HCT116 (cell line): ENCODE data around the gene SLC15A5. TPM values are rescaled to one million over a fixed set of nuclear protein-coding genes. Genes with fewer than 3 reads are reported as not detected.

ENCODE experiments used
- ATAC-seq: fragments of 200-7000 bp; cut with Tn5 transposase; 2 replicates; pipeline ENCODE4 v1.9.1; 2020; ENCODE audit warnings: mild to moderate bottlenecking, moderate library complexity
- BruUV-seq: library from RNA; stranded (reverse); fragments of 400-500 nt; replicated peaks from 2 replicates; lab custom pipeline; 2021; lab: Mats Ljungman, UMichigan
- CTCF ChIA-PET: fragments of 300-600 bp; sonication (Branson Sonifier 250); formaldehyde crosslinking; loops from one replicate; lab custom pipeline; 2021; ENCODE audit warnings: antibody characterized with exemption; lab: Charles Lee
- POLR2A ChIA-PET: fragments of 300-600, 350-600 bp; sonication (Branson Sonifier 250); formaldehyde crosslinking; loops from one replicate; lab custom pipeline; 2021; ENCODE audit warnings: antibody characterized with exemption; lab: Charles Lee
- RAD21 ChIA-PET, 2 experiments: fragments of 300-600 bp; sonication (Branson Sonifier 250); formaldehyde crosslinking; loops; one replicate each; lab custom pipeline; 2023; ENCODE audit warnings: low total read pairs in 2 of 2; ENCODE audit not compliant: uncharacterized antibody in 2 of 2, unreplicated experiment in 2 of 2, low non-redundant PET in 1 of 2; lab: Charles Lee
- DNase-seq: peaks from one replicate; pipeline ENCODE4 v3.0.0-alpha.2; 2010; ENCODE audit warnings: low read depth, low spot score
- H2AFZ ChIP-seq: fragments of 200-600 bp; shearing (Covaris generic), sonication (generic); 2 replicates; pipeline ENCODE4 v1.6.1; 2017; ENCODE audit warnings: low read depth, mixed run types, mixed read lengths, antibody characterized with exemption, low read length; ENCODE audit not compliant: poor library complexity, severe bottlenecking
- H3K27ac ChIP-seq: 2 replicates; pipeline ENCODE4 v1.5.1; 2012; ENCODE audit warnings: low read depth, low read length
- H3K27me3 ChIP-seq: fragments of 200-600 bp; sonication (generic); 2 replicates; pipeline ENCODE4 v1.6.1; 2016; ENCODE audit warnings: mixed run types, low read length, mixed read lengths; ENCODE audit not compliant: insufficient read depth
- H3K36me3 ChIP-seq, 2 experiments: fragments of 200-500 bp in 1 of 2; fragments of 200-600 bp in 1 of 2; sonication (Bioruptor generic) in 1 of 2; sonication (generic) in 1 of 2; 2 replicates each; pipeline versions ENCODE4 v1.5.1 to v1.6.1; 2014 to 2016; ENCODE audit warnings: low read length in 2 of 2, inconsistent platforms in 1 of 2, mixed read lengths in 1 of 2, mixed run types in 1 of 2; ENCODE audit not compliant: insufficient read depth in 2 of 2, control insufficient read depth in 1 of 2
- H3K4me1 ChIP-seq, 2 experiments: fragments of 200-600 bp in 1 of 2; sonication (generic) in 1 of 2; 2 replicates each; pipeline versions ENCODE4 v1.5.1 to v1.6.1; 2012 to 2017; ENCODE audit warnings: low read length in 2 of 2, inconsistent platforms in 1 of 2, mild to moderate bottlenecking in 1 of 2, mixed read lengths in 1 of 2, mixed run types in 1 of 2, moderate library complexity in 1 of 2; ENCODE audit not compliant: insufficient read depth in 2 of 2, control insufficient read depth in 1 of 2
- H3K4me2 ChIP-seq: fragments of 200-600 bp; sonication (generic); 2 replicates; pipeline ENCODE4 v1.6.1; 2017; ENCODE audit warnings: mixed run types, low read length, mixed read lengths
- H3K4me3 ChIP-seq, 2 experiments: fragments of 200-600 bp in 1 of 2; sonication (generic) in 1 of 2; replicated peaks in 1 of 2; 2 replicates each; pipeline ENCODE4 v1.5.1; 2011 to 2016; ENCODE audit warnings: low read length in 2 of 2, control low read depth in 1 of 2, low read depth in 1 of 2, mild to moderate bottlenecking in 1 of 2, mixed read lengths in 1 of 2, mixed run types in 1 of 2
- H3K79me2 ChIP-seq: fragments of 200-600 bp; sonication (generic); 2 replicates; pipeline ENCODE4 v1.6.1; 2017; ENCODE audit warnings: mild to moderate bottlenecking, mixed run types, low read length, moderate library complexity, mixed read lengths; ENCODE audit not compliant: insufficient read depth
- H3K9ac ChIP-seq: fragments of 200-600 bp; sonication (generic); 2 replicates; pipeline ENCODE4 v1.6.1; 2016; ENCODE audit warnings: low read length, mixed read lengths
- H3K9me2 ChIP-seq: fragments of 200-600 bp; sonication (generic), shearing (Covaris generic); 2 replicates; pipeline ENCODE4 v1.6.1; 2017; ENCODE audit warnings: mixed run types, mild to moderate bottlenecking, moderate library complexity; ENCODE audit not compliant: insufficient read depth
- H3K9me3 ChIP-seq, 2 experiments: fragments of 200-500 bp in 1 of 2; fragments of 200-600 bp in 1 of 2; sonication (Bioruptor generic) in 1 of 2; sonication (generic) in 1 of 2; 2 replicates each; pipeline ENCODE4 v1.6.1; 2014 to 2017; ENCODE audit warnings: low read length in 2 of 2, mixed read lengths in 2 of 2, inconsistent platforms in 1 of 2, low read depth in 1 of 2, mild to moderate bottlenecking in 1 of 2, mixed run types in 1 of 2, moderate library complexity in 1 of 2; ENCODE audit not compliant: control insufficient read depth in 1 of 2, insufficient read depth in 1 of 2
- H4K20me1 ChIP-seq: fragments of 200-600 bp; sonication (generic), shearing (Covaris generic); 2 replicates; pipeline ENCODE4 v1.6.1; 2017; ENCODE audit warnings: mixed run types, mild to moderate bottlenecking, moderate library complexity; ENCODE audit not compliant: insufficient read depth
- ATF3 ChIP-seq: IDR thresholded peaks from 2 replicates; pipeline ENCODE4 v1.6.1; 2012
- CBX3 ChIP-seq: IDR thresholded peaks from 2 replicates; pipeline ENCODE4 v1.6.1; 2012; ENCODE audit warnings: low read depth
- CEBPB ChIP-seq: IDR thresholded peaks from 2 replicates; pipeline ENCODE4 v1.6.1; 2012; ENCODE audit warnings: low read depth
- JUND ChIP-seq: IDR thresholded peaks from 2 replicates; pipeline ENCODE4 v1.6.1; 2012
- POLR2A ChIP-seq: IDR thresholded peaks from 2 replicates; pipeline ENCODE4 v1.7.0; 2011; ENCODE audit warnings: borderline replicate concordance; ENCODE audit not compliant: insufficient read depth, insufficient read length; ENCODE audit errors: extremely low read depth
- RAD21 ChIP-seq: IDR thresholded peaks from 2 replicates; pipeline ENCODE4 v1.6.1; 2012; ENCODE audit warnings: low read depth, mild to moderate bottlenecking
- SIN3A ChIP-seq: IDR thresholded peaks from 2 replicates; pipeline ENCODE4 v1.6.1; 2012; ENCODE audit warnings: low read depth
- SP1 ChIP-seq: IDR thresholded peaks from 2 replicates; pipeline ENCODE4 v1.6.1; 2012; ENCODE audit warnings: low read depth
- YY1 ChIP-seq: IDR thresholded peaks from 2 replicates; pipeline ENCODE4 v1.6.1; 2011; ENCODE audit warnings: low read length, low read depth, moderate library complexity, mild to moderate bottlenecking; ENCODE audit not compliant: insufficient replicate concordance; ENCODE audit errors: extremely low read depth
- intact Hi-C: fragments of 100-400 bp; cut with micrococcal nuclease; formaldehyde crosslinking; loops from 2 replicates; pipeline ENCODE4 v1.10.0; 2022
- total RNA-seq: library from RNA; stranded (reverse); gene quantifications from one replicate; pipeline ENCODE4 v1.2.1, GENCODE V29; 2021; ENCODE audit not compliant: unreplicated experiment
- TF ChIP-seq, protein P1 (sequence below): IDR thresholded peaks from 2 replicates; pipeline ENCODE4 v1.6.1; 2012; ENCODE audit warnings: low read depth
- TF ChIP-seq, protein P2 (sequence below): IDR thresholded peaks from 2 replicates; pipeline ENCODE4 v1.6.1; 2011; ENCODE audit warnings: mild to moderate bottlenecking, low read length, moderate library complexity; ENCODE audit not compliant: insufficient replicate concordance; ENCODE audit errors: extremely low read depth

Gene SLC15A5
- total RNA-seq, 1 experiment from 2014 or later = not detected

DNA sequence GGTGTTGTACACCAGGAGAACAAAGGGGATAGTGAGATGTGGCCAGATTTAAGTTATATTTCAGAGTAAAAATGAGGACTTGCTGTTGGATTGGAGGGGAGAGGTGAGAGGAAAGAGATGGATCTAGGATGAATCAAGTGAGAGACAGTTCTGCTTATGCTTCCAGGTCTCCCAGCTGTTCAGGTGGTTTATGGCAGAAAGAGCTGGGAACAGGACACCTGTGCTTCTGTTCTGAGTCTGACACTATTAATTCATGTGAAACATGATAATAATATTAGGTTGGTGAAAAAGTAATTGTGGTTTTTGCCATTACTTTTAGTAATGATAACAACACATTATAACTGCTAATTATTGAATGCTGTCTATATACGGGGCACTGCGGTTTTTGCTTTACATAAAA lies 55.7 kb downstream of the SLC15A5 start:
- H4K20me1 ChIP-seq = no peaks in the 10 kb centered on the region
- DNase-seq = no peak
- TF ChIP-seq RAD21 (no peak), SP1 (no peak), CBX3 (no peak), JUND (no peak), POLR2A (no peak), SIN3A (no peak), ATF3 (no peak)
- TF ChIP-seq, protein P1, sequence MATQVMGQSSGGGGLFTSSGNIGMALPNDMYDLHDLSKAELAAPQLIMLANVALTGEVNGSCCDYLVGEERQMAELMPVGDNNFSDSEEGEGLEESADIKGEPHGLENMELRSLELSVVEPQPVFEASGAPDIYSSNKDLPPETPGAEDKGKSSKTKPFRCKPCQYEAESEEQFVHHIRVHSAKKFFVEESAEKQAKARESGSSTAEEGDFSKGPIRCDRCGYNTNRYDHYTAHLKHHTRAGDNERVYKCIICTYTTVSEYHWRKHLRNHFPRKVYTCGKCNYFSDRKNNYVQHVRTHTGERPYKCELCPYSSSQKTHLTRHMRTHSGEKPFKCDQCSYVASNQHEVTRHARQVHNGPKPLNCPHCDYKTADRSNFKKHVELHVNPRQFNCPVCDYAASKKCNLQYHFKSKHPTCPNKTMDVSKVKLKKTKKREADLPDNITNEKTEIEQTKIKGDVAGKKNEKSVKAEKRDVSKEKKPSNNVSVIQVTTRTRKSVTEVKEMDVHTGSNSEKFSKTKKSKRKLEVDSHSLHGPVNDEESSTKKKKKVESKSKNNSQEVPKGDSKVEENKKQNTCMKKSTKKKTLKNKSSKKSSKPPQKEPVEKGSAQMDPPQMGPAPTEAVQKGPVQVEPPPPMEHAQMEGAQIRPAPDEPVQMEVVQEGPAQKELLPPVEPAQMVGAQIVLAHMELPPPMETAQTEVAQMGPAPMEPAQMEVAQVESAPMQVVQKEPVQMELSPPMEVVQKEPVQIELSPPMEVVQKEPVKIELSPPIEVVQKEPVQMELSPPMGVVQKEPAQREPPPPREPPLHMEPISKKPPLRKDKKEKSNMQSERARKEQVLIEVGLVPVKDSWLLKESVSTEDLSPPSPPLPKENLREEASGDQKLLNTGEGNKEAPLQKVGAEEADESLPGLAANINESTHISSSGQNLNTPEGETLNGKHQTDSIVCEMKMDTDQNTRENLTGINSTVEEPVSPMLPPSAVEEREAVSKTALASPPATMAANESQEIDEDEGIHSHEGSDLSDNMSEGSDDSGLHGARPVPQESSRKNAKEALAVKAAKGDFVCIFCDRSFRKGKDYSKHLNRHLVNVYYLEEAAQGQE = no peak
- H3K4me1 ChIP-seq = no peaks in the 10 kb centered on the region
- ATAC-seq = no peak
- H3K27ac ChIP-seq = no peak overlapping the region
- no peaks in the 10 kb centered on the region for H3K9me2 ChIP-seq
- H3K36me3 ChIP-seq = no peaks in the 10 kb centered on the region
- no TSS peak for BruUV-seq
- ChIA-PET RAD21 (no interaction called here), POLR2A (no interaction called here), CTCF (no interaction called here)
- H3K9ac ChIP-seq = no peak overlapping the region
- no peaks in the 10 kb centered on the region for H3K79me2 ChIP-seq
- no peak overlapping the region for H2AFZ ChIP-seq
- intact Hi-C loops = no loop called here
- H3K4me3 ChIP-seq = no peak overlapping the region
- H3K4me2 ChIP-seq = no peak overlapping the region
- H3K9me3 ChIP-seq = no peaks in the 10 kb centered on the region
- H3K27me3 ChIP-seq = no peaks in the 10 kb centered on the region

DNA sequence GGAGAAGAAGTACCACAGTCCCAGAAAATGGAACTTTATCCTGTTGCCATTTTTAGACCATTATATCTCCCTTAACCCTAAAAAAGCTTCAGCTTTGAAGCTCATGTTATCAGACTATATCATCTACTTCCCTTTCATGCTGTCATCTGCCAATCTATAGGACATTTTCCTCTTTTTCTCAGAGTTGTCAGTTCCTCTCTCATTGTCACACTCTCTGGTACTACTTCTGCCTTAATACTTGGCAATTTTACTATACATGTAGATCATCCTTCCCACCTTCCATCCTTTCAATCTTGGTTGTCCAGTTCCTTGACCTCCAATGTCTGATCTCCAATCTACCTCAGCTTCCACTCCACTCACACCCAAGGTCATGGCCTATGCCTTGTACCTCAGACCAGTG lies 57.4 kb downstream of the SLC15A5 start:
- ChIA-PET CTCF (no interaction called here), RAD21 (no interaction called here), POLR2A (no interaction called here)
- Histone ChIP-seq H3K27ac (no peak overlapping the region), H3K4me2 (no peak overlapping the region), H3K4me1 (no peaks in the 10 kb centered on the region), H2AFZ (no peak overlapping the region), H3K36me3 (no peaks in the 10 kb centered on the region), H4K20me1 (no peaks in the 10 kb centered on the region), H3K9me3 (no peaks in the 10 kb centered on the region), H3K27me3 (no peaks in the 10 kb centered on the region), H3K9ac (no peak overlapping the region), H3K4me3 (no peak overlapping the region), H3K79me2 (no peaks in the 10 kb centered on the region), H3K9me2 (no peaks in the 10 kb centered on the region)
- intact Hi-C loops = no loop called here
- DNase-seq (no peak), ATAC-seq (no peak)
- BruUV-seq = no TSS peak
- TF ChIP-seq, protein P2, sequence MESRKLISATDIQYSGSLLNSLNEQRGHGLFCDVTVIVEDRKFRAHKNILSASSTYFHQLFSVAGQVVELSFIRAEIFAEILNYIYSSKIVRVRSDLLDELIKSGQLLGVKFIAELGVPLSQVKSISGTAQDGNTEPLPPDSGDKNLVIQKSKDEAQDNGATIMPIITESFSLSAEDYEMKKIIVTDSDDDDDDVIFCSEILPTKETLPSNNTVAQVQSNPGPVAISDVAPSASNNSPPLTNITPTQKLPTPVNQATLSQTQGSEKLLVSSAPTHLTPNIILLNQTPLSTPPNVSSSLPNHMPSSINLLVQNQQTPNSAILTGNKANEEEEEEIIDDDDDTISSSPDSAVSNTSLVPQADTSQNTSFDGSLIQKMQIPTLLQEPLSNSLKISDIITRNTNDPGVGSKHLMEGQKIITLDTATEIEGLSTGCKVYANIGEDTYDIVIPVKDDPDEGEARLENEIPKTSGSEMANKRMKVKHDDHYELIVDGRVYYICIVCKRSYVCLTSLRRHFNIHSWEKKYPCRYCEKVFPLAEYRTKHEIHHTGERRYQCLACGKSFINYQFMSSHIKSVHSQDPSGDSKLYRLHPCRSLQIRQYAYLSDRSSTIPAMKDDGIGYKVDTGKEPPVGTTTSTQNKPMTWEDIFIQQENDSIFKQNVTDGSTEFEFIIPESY = no peak
- TF ChIP-seq YY1 (no peak), CEBPB (no peak)
- TF ChIP-seq, protein P1 = no peak
